HG02642 (cell line): Measurements from ENCODE around the gene CSF1R.
"Not testable (repeated sequence)": the region's sequence is repeated elsewhere in the genome, so short reads cannot be mapped to it uniquely, and the experiment has no call there.

ENCODE experiments used
- ATAC-seq: cut with Tn5 transposase; IDR thresholded peaks from one replicate; pipeline ENCODE4 v1.9.1; 2021; ENCODE audit warnings: mild to moderate bottlenecking; ENCODE audit not compliant: unreplicated experiment, poor library complexity

CSF1R gene

GRCh38 chr5:150058480-150059126 is 27.8 kb downstream of the CSF1R start:
- ATAC-seq: no peak

- no peak for ATAC-seq
These were observed 28.4 kb downstream of the CSF1R start for GRCh38 chr5:150057996-150058395.

- ATAC-seq: no peak
These were observed 28.8 kb downstream of the CSF1R start for GRCh38 chr5:150057511-150057910.

- ATAC-seq: no peak
These were observed 29.3 kb downstream of the CSF1R start for GRCh38 chr5:150057052-150057451.

GRCh38 chr5:150056075-150056443 is 30.3 kb downstream of the CSF1R start:
- ATAC-seq: no peak

GRCh38 chr5:150055326-150056074 is 30.9 kb downstream of the CSF1R start:
- no peak for ATAC-seq

- no peak for ATAC-seq
These were observed 31.8 kb downstream of the CSF1R start for GRCh38 chr5:150054569-150054968.

GRCh38 chr5:150053713-150054392 is 32.5 kb downstream of the CSF1R start:
- no peak for ATAC-seq

GRCh38 chr5:150052956-150053712 is 33.2 kb downstream of the CSF1R start:
- no peak for ATAC-seq

GRCh38 chr5:150052226-150052955 is 34.0 kb downstream of the CSF1R start:
- no peak for ATAC-seq

- no peak for ATAC-seq
These were observed 34.6 kb downstream of the CSF1R start for GRCh38 chr5:150051657-150052195.

- ATAC-seq: not testable (repeated sequence)
These were observed 36.1 kb downstream of the CSF1R start for GRCh38 chr5:150050172-150050811.

GRCh38 chr5:150046031-150046430 is 40.3 kb downstream of the CSF1R start:
- ATAC-seq: no peak

- no peak for ATAC-seq
These were observed 40.8 kb downstream of the CSF1R start for GRCh38 chr5:150045549-150045948.

- ATAC-seq: no peak
These were observed 41.6 kb downstream of the CSF1R start for GRCh38 chr5:150044712-150045111.

GRCh38 chr5:150044329-150044681 is 42.0 kb downstream of the CSF1R start:
- ATAC-seq: no peak

- ATAC-seq: no peak
These were observed 42.6 kb downstream of the CSF1R start for GRCh38 chr5:150043657-150044328.

GRCh38 chr5:150042459-150042858 is 43.9 kb downstream of the CSF1R start:
- ATAC-seq: no peak

- ATAC-seq: no peak
These were observed 47.8 kb downstream of the CSF1R start for GRCh38 chr5:150038547-150038946.
